SK-N-SH treated with all-trans-retinoic acid at 6 μM for 48 hours (cell line): ENCODE data around the gene BACE1-AS.

Experiments used
- RARB ChIP-seq: fragments of 250-450 bp; sonication (Bioruptor Pico); IDR thresholded peaks from 2 replicates; pipeline ENCODE4 v1.8.0; 2021; ENCODE audit warnings: mild to moderate bottlenecking, moderate library complexity
- TCF4 ChIP-seq: fragments of 250-450 bp; sonication (Bioruptor Pico); IDR thresholded peaks from 2 replicates; pipeline ENCODE4 v1.8.0; 2021; ENCODE audit warnings: mild to moderate bottlenecking, moderate library complexity, borderline replicate concordance

DNA sequence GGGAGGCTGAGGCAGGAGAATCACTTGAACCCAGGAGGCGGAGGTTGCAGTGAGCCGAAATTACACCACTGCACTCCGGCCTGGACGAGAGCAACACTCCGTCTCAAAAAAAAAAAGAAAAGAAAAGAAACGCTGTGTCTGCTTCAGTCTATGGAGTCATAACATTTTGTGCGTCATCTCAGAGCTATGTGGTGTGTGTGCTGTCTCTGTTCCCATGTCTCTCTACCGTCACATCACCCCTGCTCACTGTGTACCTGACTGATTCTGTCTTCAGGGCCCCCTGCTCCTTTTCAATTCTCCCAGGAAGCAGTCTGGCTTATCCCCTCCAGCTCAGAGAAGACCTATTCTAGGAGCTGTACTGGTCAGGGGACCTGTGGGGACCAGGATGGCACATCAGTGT lies 7.0 kb downstream of the BACE1-AS start:
- TF ChIP-seq RARB (CRISPR knock-in tag) (no peak), TCF4 (CRISPR knock-in tag) (no peak)
